Neutrophil (primary cell): ENCODE measurements around the gene KCNN2.

Source experiments
- H3K27ac ChIP-seq: fragments of 200-600 bp; sonication (generic); 2 replicates; pipeline ENCODE4 v1.5.1; 2016; ENCODE audit warnings: mild to moderate bottlenecking, moderate library complexity
- H3K27me3 ChIP-seq: fragments of 200-600 bp; sonication (generic); 2 replicates; pipeline ENCODE4 v1.6.0; 2016; ENCODE audit warnings: mild to moderate bottlenecking
- H3K36me3 ChIP-seq: fragments of 200-600 bp; sonication (generic); 2 replicates; pipeline ENCODE4 v1.5.1; 2017
- H3K4me1 ChIP-seq, 2 experiments: fragments of 200-600 bp in 1 of 2; sonication (generic) in 1 of 2; 1 replicate in 1 of 2; 2 replicates in 1 of 2; pipeline versions ENCODE4 v1.5.1 to v1.6.1; 2013 to 2016; ENCODE audit warnings: low read depth in 1 of 2, low read length in 1 of 2, mild to moderate bottlenecking in 1 of 2, moderate library complexity in 1 of 2; ENCODE audit not compliant: control insufficient read depth in 1 of 2, insufficient read depth in 1 of 2
- H3K4me3 ChIP-seq, 2 experiments: fragments of 200-600 bp in 1 of 2; sonication (generic) in 1 of 2; 1 replicate in 1 of 2; 2 replicates in 1 of 2; pipeline ENCODE4 v1.5.1; 2013 to 2016; ENCODE audit warnings: low read depth in 1 of 2, low read length in 1 of 2, mild to moderate bottlenecking in 1 of 2, moderate library complexity in 1 of 2
- H3K9me3 ChIP-seq: fragments of 200-600 bp; sonication (generic); 2 replicates; pipeline ENCODE4 v1.5.1; 2016
- CTCF ChIP-seq: fragments of 200-600 bp; sonication (generic); IDR thresholded peaks from 2 replicates; pipeline ENCODE4 v1.5.1; 2016; ENCODE audit warnings: antibody characterized with exemption

Gene KCNN2

GRCh38 chr5:114362977-114363761 is 1.3 kb downstream of the KCNN2 start:
- TF ChIP-seq CTCF: no peak
- Histone ChIP-seq H3K4me3 (no peak overlapping the region), H3K4me1 (no peaks in the 10 kb centered on the region), H3K27me3 (peaks cover 81% of the 10 kb centered on the region), H3K27ac (no peak overlapping the region), H3K9me3 (no peaks in the 10 kb centered on the region), H3K36me3 (no peaks in the 10 kb centered on the region)

GRCh38 chr5:114363837-114364236 is 2.0 kb downstream of the KCNN2 start:
- Histone ChIP-seq H3K27ac (no peak overlapping the region), H3K36me3 (no peaks in the 10 kb centered on the region), H3K9me3 (no peaks in the 10 kb centered on the region), H3K4me3 (no peak overlapping the region), H3K4me1 (no peaks in the 10 kb centered on the region), H3K27me3 (peaks cover 74% of the 10 kb centered on the region)
- TF ChIP-seq CTCF: no peak

GRCh38 chr5:114367029-114367428 is 5.2 kb downstream of the KCNN2 start:
- Histone ChIP-seq H3K36me3 (no peaks in the 10 kb centered on the region), H3K4me3 (no peak overlapping the region), H3K4me1 (no peaks in the 10 kb centered on the region), H3K27ac (no peak overlapping the region), H3K27me3 (peaks cover 42% of the 10 kb centered on the region), H3K9me3 (no peaks in the 10 kb centered on the region)
- no peak for TF ChIP-seq CTCF

GRCh38 chr5:114369680-114370417 is 8.0 kb downstream of the KCNN2 start:
- H3K9me3 ChIP-seq: no peaks in the 10 kb centered on the region
- TF ChIP-seq CTCF: no peak
- peaks cover 14% of the 10 kb centered on the region for H3K27me3 ChIP-seq

GRCh38 chr5:114377050-114377844 is 15.4 kb downstream of the KCNN2 start:
- Histone ChIP-seq H3K4me3 (no peak overlapping the region), H3K9me3 (no peaks in the 10 kb centered on the region), H3K27me3 (no peaks in the 10 kb centered on the region), H3K36me3 (no peaks in the 10 kb centered on the region), H3K4me1 (no peaks in the 10 kb centered on the region), H3K27ac (no peak overlapping the region)
- no peak for TF ChIP-seq CTCF

More at GRCh38 chr5:114369680-114370417, 8.0 kb downstream of the KCNN2 start:
- H3K4me1 ChIP-seq: no peaks in the 10 kb centered on the region
- no peak overlapping the region for H3K4me3 ChIP-seq
- H3K27ac ChIP-seq: no peak overlapping the region
- no peaks in the 10 kb centered on the region for H3K36me3 ChIP-seq
